NCI-H146 treated with DMSO at 0.1 percent for 48 hours (cell line): ENCODE measurements around the gene JUNB.
"Not testable (repeated sequence)": the region's sequence is repeated elsewhere in the genome, so short reads cannot be mapped to it uniquely, and the experiment has no call there.

Experiments used
- DNase-seq: peaks from one replicate; lab custom pipeline; 2025; ENCODE audit not compliant: unreplicated experiment; lab: John Stamatoyannopoulos, UW

JUNB gene

DNA sequence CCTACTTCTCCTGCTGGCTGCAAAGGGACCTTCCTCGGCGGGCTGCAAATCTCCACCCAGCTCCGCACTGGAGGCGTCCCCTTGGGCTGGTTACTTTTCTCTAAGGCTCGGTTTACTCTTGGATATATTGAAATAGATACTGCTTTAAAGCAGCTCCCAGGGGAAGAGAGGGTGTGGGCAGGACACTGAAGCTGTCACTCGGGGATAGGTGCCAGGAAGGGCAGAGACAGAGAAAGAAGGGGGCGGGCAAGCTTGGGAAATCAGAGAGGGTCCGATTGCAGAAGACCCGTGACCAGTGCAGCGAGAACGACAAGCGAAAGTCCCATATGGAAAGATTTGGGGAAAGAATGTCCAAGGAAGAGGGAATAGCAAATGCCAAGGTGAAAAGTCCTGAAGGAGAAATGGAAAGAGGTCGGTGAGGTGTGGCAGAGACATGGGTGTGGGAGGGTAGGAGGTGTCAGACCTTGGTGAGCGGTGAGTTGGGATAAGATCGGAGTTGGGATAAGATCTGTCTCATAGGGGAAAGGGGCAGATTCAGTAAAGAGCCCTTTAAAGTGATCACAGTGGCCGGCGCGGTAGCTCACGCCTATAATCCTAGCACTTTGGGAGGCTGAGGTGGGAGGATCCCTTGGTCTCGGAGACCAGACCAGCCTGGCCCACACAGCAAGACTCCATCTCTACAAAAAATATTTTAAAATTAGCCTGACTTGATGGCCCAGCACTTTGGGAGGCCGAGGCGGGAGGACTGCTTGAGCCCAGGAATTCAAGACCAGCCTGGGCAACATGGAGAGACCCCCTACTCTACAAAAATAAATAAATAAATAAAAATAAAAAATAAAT lies 11.2 kb downstream of the JUNB start:
- DNase-seq: no peak

DNA sequence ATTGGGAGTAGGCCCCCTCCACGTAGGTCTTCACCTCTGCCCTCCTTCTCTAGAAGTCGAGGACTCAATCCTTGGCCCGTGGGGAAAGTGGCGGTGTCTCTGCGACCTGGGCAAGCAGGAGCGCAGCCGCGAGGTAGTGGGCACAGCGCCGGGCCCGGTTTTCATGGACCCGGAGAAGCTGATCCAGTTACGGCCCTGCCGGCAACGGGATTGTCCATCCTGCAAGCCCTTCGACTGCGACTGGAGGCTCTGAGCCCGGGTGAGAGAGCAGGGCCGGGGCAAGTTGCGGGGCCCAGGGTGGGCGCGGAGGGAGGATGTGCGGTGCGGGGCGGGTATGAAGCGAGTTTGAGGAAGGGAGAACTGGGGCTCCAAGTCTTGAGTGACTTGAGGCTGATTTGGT lies 12.8 kb downstream of the JUNB start:
- DNase-seq: no peak

DNA sequence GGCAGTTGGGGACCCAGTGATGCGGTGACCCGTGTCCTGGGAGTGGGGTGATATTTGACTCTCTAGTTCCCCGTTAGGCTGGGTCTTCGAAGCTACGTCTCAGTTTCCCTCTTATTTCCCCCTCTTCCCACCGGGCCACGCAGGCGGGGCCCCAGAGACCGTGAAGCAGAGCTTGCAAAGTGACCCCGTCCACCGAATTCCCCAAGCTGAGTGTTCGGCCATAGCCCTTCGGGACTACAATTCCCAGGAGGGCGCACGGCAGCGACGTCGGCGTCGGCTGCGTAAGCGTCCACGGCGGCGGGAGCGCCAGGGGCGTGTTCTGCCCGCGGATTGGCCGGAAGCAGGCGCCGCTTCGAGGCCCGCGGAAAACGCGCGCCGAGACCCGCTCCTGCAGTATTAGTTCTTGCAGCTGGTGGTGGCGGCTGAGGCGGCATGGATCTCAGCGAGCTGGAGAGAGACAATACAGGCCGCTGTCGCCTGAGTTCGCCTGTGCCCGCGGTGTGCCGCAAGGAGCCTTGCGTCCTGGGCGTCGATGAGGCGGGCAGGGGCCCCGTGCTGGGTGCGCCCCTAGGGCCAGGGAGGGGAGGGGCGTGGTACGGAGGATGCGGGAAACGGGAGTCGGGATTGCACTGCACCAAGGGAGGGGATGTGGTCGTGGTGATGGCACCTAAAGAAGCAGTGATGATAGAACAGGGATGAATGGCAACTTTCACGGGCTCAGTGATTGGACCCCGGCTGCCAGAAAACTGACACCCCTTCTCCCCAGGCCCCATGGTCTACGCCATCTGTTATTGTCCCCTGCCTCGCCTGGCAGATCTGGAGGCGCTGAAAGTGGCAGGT lies 15.2 kb downstream of the JUNB start, which contains the start of gene RNASEH2A:
Gene RNASEH2A (plus strand): TSS at position 343 of the 840 bp plus-strand sequence. CDS start 90 bp downstream, at position 433.
- peak; percentile 87 for DNase-seq

DNA sequence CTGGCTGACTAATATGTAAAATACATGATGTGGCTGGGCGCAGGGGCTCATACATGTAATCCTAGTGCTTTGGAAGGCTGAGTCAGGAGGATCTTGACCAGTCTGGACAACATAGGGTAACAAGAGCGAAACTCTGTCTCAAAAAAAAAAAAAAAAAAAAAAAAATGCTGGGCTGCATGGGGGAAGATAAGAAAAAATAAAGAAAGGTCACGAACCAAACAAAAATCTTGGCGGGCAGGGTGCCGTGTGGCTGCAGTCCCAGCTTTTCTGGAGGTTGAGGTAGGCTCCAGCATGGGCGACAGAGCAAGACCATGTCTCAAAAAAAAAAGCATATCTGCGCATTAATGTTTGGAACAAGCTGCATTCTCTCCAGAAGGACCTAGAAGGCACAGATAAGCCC lies 23.8 kb downstream of the JUNB start:
- no peak for DNase-seq

DNA sequence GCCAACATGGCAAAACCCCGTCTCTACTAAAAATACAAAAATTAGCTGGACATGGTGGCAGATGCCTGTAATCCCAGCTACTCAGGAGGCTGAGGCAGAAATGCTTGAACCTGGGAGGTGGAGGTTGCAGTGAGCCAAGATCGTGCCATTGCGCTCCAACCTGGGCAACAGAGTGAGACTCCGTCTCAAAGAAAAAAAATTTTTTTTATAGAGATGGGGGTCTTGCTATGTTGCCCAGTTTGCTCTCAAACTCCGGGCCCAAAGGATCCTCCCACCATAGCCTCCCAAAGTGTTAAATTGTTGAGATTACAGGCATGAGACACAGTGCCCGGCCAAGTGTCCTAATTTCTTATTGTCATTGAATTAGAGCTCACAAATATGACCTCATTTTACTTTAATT lies 25.9 kb downstream of the JUNB start:
- not testable (repeated sequence) for DNase-seq

DNA sequence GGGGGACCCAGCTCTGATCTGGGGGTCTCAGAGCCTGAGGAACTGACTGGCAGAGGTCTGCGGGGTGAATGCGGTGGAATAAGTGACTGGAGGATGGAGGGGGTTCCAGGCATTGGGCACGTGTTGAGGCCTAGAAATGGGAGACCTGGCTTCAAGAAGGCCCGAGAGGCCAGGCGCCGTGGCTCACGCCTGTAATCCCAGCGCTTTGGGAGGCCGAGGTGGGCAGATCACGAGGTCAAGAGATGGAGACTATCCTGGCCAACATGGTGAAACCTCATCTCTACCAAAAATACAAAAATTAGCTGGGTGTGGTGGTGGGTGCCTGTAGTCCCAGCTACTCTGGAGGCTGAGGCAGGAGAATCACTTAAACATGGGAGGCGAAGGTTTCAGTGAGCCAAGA lies 26.5 kb downstream of the JUNB start:
- not testable (repeated sequence) for DNase-seq

DNA sequence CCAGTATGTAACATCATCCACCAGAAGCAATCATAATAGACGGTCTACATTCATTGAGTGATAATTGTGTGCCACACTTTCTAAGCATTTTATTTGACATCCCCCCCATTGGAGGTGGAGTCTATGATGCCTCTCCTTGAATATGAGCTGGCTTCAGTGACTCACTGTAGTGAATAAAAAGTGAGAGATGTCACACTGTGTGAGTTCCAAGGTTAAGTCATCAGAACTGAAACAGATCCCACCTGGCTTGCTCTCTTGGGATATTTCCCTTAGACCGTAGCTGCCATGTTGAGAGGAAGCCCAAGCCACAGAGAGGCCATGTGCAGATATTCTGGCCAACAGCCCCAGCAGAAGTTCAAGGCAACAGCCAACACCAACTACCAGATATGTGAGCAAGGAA lies 30.5 kb downstream of the JUNB start:
- no peak for DNase-seq

DNA sequence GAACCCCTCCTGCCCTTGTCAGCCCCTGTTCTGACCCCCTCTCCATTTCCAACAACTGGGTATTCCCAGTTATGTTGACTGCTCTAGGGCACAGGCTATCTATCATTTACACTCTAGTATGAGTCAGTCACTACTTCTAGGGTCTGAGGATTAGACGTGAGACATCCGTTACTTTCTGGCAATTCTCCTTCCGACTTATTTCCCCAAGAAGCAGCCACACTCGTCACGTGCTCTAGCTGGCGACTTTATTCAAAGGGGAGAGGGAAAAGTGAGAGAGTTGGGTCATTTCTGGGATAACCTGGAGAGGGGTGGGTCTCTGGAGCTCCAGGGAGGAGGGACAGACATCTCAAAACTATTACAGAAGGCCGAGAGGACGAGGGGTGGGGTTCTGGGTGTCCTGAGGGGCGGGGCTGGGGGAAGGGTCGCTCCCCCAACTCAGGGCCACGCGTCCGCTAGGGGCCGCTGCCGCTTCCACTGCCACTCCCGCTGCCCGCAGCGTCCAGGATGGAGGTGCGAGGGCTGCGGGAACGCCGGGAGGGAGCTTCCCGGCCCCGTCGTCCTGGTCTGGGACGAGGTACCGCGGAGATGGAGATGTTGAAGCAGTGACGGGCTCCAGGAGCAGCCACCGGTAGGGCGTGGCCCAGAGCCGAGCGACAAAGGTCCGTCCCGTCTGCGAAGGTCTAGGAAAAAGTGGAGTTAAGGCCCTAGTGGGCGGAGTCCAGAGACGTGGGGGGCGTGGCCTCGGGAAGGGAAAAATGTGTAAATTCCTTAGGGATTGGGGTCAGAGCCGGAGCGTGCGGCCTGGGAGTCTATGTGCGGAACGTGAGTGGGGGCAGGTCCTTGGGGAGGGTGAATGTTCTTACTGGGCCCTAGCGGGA lies 34.2 kb downstream of the JUNB start:
- DNase-seq: peak; percentile 60

DNA sequence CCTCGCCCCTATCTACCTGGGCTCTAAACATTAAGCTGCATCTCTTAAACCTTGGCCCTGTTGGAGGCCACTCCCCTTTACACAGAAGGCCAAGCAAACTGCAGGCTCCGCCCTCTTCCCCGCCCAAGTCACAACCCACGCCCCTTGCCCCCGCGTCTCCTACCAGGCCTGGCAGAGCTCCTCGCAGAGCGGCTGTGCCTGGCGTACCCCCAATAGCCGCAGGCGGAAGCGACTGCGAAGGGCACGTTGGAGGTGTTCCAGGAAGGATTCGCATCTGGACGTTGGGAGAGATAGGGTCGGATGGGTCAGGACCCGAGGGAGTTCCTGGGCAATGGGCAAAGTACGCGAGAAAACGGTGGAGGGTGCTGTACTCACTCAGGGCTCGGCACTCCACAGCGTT lies 37.2 kb downstream of the JUNB start:
- peak; percentile 16 for DNase-seq

DNA sequence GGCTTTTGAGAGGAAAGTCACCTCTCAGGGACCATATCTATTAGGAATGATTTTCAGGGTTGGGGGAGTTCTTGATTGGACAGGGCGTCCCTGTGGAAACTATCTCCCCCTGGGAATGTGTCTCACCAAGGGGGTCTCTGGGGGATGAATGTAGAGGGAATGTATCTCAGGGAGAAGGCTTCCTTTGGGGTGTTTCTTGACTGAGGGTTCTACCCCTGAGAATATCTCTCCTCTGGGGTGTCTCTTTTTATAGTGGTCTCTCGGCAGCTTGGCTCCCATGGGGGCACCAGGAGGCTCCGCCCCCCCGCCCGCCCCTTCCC lies 42.1 kb downstream of the JUNB start:
- no peak for DNase-seq

DNA sequence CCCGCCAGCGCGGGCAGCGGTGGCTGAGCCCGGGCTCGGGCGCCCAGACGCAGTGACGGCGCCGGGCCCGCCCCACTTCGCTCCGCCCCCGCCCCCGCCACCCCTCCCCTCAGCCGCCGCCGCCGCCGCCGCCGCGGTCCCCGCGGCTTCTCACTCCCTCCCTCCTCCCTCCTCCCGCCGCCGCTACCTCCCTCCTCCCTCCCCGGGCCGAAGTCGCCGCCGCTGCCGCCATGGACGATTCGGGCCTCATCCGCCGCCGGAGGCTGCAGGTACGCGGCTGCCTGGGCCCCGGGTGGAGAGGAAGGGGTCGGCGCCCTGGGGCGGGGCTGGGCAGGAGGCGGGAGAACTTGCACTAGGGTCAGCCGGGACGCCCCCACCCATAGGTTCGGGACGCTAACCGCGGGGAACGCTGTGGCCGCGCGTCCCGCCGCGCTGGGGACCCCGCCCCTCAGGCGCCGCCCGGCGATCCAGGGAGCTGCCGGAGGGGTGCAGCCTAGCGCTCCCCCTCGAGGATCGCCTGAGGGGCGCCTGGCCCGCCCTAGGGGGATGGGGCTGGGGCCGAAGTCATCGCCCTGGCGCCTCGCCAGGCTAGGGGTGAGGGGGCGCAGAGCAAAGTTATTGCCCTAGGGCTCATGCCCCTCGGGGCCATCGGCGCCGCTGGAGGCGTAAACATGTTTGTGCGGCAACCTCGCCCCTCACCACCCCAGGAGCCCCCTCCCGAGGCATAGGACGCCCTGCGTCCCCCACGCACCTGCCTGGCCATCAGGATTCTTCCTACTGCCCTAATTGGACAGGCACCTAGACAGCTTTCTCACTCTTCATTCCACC lies 42.7 kb downstream of the JUNB start:
- DNase-seq: peak; percentile 75

DNA sequence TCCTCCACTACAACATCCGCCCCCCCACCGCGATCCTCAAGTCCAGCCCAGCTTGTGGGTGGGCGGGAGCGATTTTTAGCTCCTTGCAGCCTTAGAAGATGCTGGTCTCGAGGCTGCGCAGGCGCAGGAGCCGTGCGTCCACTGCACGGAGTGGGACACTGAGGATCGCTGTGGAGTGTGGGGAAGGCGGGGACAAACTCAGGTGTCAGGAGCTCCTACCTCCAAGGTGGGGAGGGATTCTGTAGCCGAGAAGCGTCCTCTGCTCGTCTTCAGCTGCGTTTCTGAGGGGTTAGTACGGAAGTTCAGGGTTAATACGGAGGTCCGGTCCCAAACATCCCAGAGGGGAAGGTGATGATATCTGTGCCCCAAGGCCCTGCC lies 43.3 kb downstream of the JUNB start, which contains the start of gene RTBDN:
Gene RTBDN (minus strand): TSS at position 14 of the 378 bp plus-strand sequence. CDS start 4,600 bp downstream, outside the sequence.
- no peak for DNase-seq

DNA sequence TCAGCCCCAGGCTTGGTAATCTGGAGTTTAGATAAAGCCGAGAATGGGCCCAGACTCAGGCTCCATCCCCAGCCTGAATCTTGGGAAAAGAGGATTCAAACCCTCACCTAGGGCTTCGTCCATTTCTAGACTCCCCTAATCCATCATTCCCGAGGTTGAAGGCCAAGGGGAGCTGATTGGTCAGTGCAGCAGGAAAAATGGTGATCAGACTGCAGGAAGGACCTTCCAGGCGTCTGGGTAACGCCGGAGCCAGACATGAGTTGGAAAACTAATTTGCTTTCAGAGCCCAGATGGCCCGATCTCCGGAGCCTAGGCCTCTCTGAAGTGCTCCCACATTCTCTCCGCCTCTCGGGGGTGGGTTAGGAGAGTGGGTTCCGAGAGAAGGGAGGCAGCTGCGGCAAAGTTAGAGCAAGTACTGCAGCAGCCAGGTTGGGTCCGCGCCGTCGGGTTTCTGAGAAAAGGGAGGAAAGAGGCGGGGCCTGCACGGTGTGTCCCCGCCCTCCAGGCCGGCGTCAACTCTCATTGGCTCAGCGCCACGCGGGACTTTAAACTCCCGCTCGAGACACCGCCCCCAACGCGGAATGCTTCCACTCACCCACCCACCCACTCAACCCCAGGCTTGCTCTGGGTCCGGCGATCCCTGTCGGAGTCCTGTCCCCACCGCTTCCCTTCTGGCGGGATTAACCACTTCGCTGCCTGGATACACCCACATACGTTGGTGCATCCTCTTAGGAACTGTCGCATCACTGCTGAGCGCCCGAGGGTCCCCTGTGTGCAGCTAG lies 43.9 kb downstream of the JUNB start:
- no peak for DNase-seq

DNA sequence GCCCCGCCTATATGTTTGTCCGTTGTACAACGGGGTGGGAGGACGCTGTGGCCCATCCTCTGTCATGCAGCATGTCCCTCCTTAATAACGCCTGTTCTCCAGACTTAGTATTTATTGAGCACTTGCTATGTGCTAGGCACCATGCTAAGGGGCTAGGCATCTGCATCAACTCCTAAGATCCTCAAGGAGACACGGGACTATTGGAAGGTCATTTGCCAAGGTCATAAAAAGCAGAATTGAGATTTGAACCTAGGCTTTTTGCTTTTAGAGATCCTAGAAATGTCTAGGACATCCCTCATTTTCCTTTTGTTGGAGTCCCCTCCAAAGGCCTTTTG lies 45.2 kb downstream of the JUNB start:
- no peak for DNase-seq

DNA sequence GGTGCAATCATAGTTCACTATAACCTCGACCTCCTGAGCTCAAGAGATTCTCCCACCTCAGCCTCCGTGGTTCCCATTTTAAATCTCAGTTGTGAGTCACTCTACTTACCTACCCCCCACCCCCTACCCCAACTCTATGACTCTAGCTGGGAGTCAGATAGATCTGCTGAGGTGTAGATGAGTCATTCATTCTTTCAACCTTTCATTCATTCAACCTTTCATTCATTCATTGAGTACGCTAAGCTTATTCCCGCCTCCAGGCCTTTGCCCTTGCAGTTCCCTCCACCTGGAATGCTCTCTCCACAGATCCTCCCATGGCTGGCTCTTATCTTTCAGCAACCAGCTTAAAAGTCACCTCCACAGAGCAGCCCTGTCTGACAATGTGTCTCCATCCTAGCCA lies 45.9 kb downstream of the JUNB start:
- no peak for DNase-seq

DNA sequence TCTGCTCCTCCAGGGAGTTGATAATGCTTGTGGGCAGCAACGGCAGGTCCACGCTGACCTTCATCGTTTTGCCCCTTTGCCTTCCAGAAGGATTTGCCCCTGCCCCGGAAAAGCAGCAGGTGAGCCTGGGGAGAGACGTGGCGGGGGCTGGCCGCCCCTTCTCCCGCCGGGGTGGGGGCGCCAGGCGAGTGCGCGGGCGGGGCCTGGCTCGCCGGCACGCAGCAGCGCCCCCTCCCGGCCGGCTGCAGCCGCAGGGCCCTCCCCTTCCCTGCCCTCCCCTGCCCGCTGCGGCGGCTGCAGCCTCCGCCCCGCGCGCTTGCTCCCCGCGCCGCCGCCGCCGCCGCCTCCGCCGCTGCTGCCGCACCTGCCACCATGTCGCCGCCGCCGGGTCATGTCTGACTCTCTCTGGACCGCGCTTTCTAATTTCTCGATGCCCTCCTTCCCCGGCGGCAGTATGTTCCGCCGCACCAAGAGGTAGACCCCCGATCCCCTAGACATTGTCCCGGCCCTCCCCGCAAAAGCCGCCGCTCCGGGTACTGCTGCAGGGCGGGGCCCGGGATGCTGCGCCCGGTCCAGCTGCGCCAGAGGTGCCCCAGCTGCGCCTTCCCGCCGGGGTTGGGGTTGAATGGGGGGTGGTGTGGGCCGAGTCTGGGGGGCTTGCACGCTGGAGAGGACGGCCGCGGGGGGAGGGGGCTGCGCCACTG lies 47.0 kb downstream of the JUNB start, which contains the start of gene MAST1:
Gene MAST1 (plus strand): TSS at position 334 of the 704 bp plus-strand sequence. CDS start 58 bp downstream, at position 392.
- DNase-seq: peak; percentile 46

DNA sequence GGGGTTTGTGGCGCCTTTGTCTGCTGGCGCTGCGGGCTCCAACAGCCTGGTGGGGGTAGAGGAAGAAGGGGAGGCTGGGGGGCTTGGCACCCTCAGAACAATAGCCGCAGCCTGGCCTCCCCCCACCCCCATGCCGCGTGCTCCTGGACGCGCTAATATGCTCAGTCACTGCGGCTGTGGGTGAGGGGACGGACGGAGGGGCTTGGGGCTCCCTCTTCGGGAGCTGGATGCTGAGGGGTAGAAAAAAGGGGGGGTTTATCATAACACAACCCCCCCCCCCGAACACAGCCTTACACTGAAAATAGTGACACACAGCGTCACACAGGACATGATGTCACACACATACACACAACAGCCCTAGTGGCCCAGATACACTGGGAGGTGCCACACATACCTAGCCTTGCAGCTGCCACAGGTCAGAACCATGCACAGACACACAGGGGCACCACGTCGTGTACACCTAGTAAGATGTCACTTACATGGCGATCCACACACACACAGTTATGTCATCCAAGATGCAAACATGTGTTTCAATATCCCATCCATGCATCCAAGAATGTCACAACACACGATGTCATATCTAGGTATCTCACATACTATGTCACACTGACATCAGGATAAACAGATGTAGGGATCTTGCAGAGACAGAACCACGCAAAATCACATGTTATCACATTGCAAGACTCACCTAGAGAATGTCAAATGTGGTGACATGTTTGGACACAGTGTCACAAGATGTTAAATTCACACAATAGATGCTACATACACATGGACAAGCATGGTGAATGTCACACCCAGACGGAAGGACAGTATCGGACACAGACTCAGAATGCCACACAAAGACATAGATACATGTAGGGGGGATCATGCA lies 47.8 kb downstream of the JUNB start:
- no peak for DNase-seq
